OCI-LY3 (cell line): Measurements from ENCODE around the gene PTBP3.
"Not testable (repeated sequence)": the region's sequence is repeated elsewhere in the genome, so short reads cannot be mapped to it uniquely, and the experiment has no call there.

Experiments
- H2AFZ ChIP-seq: fragments of 200-600, 300-600 bp; shearing (Covaris generic); 2 replicates; pipeline ENCODE4 v1.6.0; 2014; ENCODE audit warnings: antibody characterized with exemption, low read depth, low read length
- H3K27ac ChIP-seq: fragments of 200-600, 300-600 bp; sonication (generic); 2 replicates; pipeline ENCODE4 v1.5.1; 2014; ENCODE audit warnings: mild to moderate bottlenecking, low read length, moderate library complexity, mixed read lengths
- H3K27me3 ChIP-seq: fragments of 200-600, 300-600 bp; sonication (generic); 2 replicates; pipeline ENCODE4 v1.6.1; 2014; ENCODE audit warnings: low read depth, low read length, mixed read lengths
- H3K36me3 ChIP-seq: fragments of 200-600, 300-600 bp; sonication (generic); replicated peaks from 2 replicates; pipeline ENCODE3; 2014; ENCODE audit warnings: low read depth, low read length, mixed read lengths
- H3K4me1 ChIP-seq: fragments of 300-600, 200-600 bp; sonication (generic); 2 replicates; pipeline ENCODE4 v1.6.1; 2014; ENCODE audit warnings: low read length, mixed read lengths
- H3K4me2 ChIP-seq: fragments of 200-600, 300-600 bp; sonication (generic); 2 replicates; pipeline ENCODE4 v1.6.1; 2014; ENCODE audit warnings: low read length, mixed read lengths
- H3K4me3 ChIP-seq: fragments of 300-600, 200-600 bp; sonication (generic); 2 replicates; pipeline ENCODE4 v1.5.1; 2014; ENCODE audit warnings: antibody characterized with exemption, mild to moderate bottlenecking, low read length, moderate library complexity
- H3K79me2 ChIP-seq: fragments of 300-600, 200-600 bp; shearing (Covaris generic); 2 replicates; pipeline ENCODE4 v1.6.1; 2014; ENCODE audit warnings: mild to moderate bottlenecking, low read length, mixed read lengths
- H3K9ac ChIP-seq: fragments of 300-600, 200-600 bp; shearing (Covaris generic); 2 replicates; pipeline ENCODE4 v1.6.0; 2014; ENCODE audit warnings: mild to moderate bottlenecking, low read length, moderate library complexity
- H3K9me3 ChIP-seq: fragments of 200-600, 300-600 bp; shearing (Covaris generic); 2 replicates; pipeline ENCODE4 v1.6.1; 2014; ENCODE audit warnings: low read length, mixed read lengths; ENCODE audit not compliant: insufficient read depth
- H4K20me1 ChIP-seq: fragments of 200-600, 300-600 bp; sonication (generic); 2 replicates; pipeline ENCODE4 v1.6.1; 2016; ENCODE audit warnings: low read length, mixed read lengths; ENCODE audit not compliant: insufficient read depth
- EZH2phosphoT487 ChIP-seq: fragments of 200-600 bp; shearing (Covaris generic); IDR thresholded peaks from 2 replicates; pipeline ENCODE4 v1.6.1; 2018; ENCODE audit warnings: antibody characterized with exemption, mixed run types, low read depth
- TF ChIP-seq, protein P1 (sequence below): fragments of 200-600, 300-600 bp; sonication (generic); IDR thresholded peaks from 2 replicates; pipeline ENCODE4 v1.5.1; 2014; ENCODE audit warnings: antibody characterized with exemption, low read length, low read depth

Gene PTBP3

DNA sequence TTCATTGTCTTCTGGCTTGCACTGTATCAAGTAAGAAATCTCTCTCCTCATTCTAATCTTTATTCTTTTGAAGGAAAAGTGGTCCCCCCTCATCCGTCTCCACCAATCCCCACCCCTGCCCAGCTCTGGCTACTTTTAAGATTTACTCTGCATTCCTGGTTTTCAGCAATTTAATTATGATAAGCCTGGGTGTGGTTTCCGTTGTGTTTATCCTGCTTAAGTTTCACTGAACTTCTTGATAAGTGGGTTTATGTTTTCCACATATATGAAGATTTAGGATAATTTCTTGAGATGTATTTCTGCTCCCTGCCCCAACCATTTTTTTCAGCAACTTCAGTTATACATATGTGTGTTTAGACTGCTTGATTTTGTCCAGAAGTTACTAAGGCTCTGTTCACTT lies 46.5 kb downstream of the PTBP3 start:
- no peak overlapping the region for H2AFZ ChIP-seq
- H3K27ac ChIP-seq = no peak overlapping the region
- H3K4me1 ChIP-seq = no peaks in the 10 kb centered on the region
- no peak overlapping the region for H3K4me3 ChIP-seq
- no peak overlapping the region for H3K4me2 ChIP-seq
- no peak overlapping the region for H3K9ac ChIP-seq
- H4K20me1 ChIP-seq = no peaks in the 10 kb centered on the region
- no peak for TF ChIP-seq EZH2phosphoT487
- TF ChIP-seq, protein P1, sequence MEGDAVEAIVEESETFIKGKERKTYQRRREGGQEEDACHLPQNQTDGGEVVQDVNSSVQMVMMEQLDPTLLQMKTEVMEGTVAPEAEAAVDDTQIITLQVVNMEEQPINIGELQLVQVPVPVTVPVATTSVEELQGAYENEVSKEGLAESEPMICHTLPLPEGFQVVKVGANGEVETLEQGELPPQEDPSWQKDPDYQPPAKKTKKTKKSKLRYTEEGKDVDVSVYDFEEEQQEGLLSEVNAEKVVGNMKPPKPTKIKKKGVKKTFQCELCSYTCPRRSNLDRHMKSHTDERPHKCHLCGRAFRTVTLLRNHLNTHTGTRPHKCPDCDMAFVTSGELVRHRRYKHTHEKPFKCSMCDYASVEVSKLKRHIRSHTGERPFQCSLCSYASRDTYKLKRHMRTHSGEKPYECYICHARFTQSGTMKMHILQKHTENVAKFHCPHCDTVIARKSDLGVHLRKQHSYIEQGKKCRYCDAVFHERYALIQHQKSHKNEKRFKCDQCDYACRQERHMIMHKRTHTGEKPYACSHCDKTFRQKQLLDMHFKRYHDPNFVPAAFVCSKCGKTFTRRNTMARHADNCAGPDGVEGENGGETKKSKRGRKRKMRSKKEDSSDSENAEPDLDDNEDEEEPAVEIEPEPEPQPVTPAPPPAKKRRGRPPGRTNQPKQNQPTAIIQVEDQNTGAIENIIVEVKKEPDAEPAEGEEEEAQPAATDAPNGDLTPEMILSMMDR = no peak
- peaks cover 52% of the 10 kb centered on the region for H3K36me3 ChIP-seq
- H3K79me2 ChIP-seq = no peaks in the 10 kb centered on the region
- H3K9me3 ChIP-seq = peaks cover 25% of the 10 kb centered on the region
- no peaks in the 10 kb centered on the region for H3K27me3 ChIP-seq

DNA sequence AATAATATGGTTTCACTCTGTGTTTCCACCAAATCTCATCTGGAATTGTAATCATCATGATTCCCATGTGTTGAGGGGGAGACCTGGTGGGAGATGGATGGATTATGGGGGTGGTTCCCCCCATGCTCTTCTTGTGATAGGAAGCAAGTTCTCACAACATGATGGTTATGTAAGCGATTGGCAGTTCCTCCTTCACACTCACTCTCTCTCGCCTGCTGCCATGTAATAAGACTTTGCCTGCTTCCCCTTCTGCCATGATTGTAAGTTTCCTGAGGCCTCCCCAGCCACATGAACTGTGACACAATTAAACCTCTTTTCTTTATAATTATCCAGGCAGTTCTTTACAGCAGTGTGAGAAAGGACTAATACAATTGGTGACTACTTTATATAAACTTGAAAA lies 48.4 kb downstream of the PTBP3 start:
- H3K9ac ChIP-seq = no peak overlapping the region

DNA sequence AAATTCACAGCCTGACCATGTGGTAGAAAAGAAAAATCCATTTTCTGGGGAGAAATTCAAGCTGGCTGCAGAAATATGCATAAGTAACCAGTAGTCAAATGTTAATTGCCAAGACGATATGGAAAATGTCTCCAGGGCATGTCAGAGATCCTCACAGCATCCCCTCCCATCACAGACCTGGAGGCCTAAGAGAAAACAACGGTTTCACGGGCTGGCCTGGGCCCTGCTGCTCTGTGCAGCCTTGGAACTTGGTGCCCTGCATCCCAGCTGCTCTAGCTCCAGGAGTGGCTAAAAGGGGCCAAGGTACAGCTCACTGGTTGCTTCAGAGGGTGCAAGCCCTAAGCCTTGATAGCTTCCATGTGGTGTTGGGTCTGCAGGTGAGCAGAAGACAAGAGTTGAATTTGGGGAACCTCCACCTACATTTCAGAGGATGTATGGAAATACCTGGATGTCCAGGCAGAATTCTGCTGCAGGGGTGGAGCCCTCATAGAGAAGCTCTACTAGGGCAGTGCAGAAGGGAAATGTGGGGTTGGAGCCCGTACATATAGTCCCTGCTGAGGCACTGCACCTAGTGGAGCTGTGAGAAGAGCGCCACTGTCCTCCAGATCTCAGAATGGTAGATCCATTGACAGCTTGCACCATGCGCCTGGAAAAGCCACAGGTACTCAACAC lies 49.7 kb downstream of the PTBP3 start:
- Histone ChIP-seq H3K4me1 (no peaks in the 10 kb centered on the region), H3K9ac (no peak overlapping the region), H3K27ac (no peak overlapping the region), H3K79me2 (no peaks in the 10 kb centered on the region), H3K4me3 (no peak overlapping the region), H3K27me3 (no peaks in the 10 kb centered on the region), H3K9me3 (peaks cover 25% of the 10 kb centered on the region), H3K36me3 (peaks cover 43% of the 10 kb centered on the region), H4K20me1 (no peaks in the 10 kb centered on the region), H2AFZ (no peak overlapping the region), H3K4me2 (no peak overlapping the region)
- TF ChIP-seq, protein P1 = no peak
- TF ChIP-seq EZH2phosphoT487 = no peak

More for the DNA sequence above, 48.4 kb downstream of the PTBP3 start:
- Histone ChIP-seq H3K27me3 (no peaks in the 10 kb centered on the region), H3K4me2 (no peak overlapping the region), H3K4me1 (no peaks in the 10 kb centered on the region), H4K20me1 (no peaks in the 10 kb centered on the region), H2AFZ (no peak overlapping the region), H3K79me2 (no peaks in the 10 kb centered on the region), H3K36me3 (peaks cover 48% of the 10 kb centered on the region), H3K27ac (no peak overlapping the region), H3K4me3 (no peak overlapping the region), H3K9me3 (peaks cover 25% of the 10 kb centered on the region)
- TF ChIP-seq, protein P1 = no peak
- TF ChIP-seq EZH2phosphoT487 = no peak

DNA sequence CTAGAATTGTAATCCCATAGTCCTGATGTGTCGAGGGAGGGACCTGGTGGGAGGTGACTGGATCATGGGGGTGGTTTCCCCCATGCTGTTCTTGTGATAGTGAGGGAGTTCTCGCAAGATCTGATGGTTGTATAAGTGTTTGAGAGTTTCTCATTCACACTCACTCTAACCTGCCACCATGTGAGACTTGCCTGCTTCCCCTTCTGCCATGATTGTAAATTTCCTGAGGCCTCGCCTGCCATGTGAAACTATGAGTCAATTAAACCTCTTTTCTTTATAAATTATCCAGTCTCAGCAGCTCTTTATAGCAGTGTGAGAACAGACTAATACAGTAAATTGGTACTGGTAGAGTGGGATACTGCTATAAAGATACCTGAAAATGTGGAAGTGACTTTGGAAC lies 50.6 kb downstream of the PTBP3 start:
- H3K79me2 ChIP-seq, H3K9ac ChIP-seq, H3K27me3 ChIP-seq, H2AFZ ChIP-seq, H4K20me1 ChIP-seq, H3K4me2 ChIP-seq, H3K4me1 ChIP-seq, H3K27ac ChIP-seq, H3K4me3 ChIP-seq: not testable (repeated sequence)
- H3K36me3 ChIP-seq = peaks cover 34% of the 10 kb centered on the region
- H3K9me3 ChIP-seq = peaks cover 25% of the 10 kb centered on the region
